BE2C (cell line): Measurements from ENCODE around the gene CACNA2D3.
"Not testable (repeated sequence)": the region's sequence is repeated elsewhere in the genome, so short reads cannot be mapped to it uniquely, and the experiment has no call there.

Source experiments
- DNase-seq: peaks from one replicate; pipeline ENCODE4 v3.0.0-alpha.2; 2020
- H3K27me3 ChIP-seq: fragments of 250-450 bp; sonication (Bioruptor Pico); 2 replicates; pipeline ENCODE4 v1.5.1; 2020; ENCODE audit warnings: mild to moderate bottlenecking
- H3K36me3 ChIP-seq: fragments of 250-450 bp; sonication (Bioruptor Pico); 2 replicates; pipeline ENCODE4 v1.5.1; 2020; ENCODE audit warnings: mild to moderate bottlenecking
- H3K4me1 ChIP-seq: fragments of 250-450 bp; sonication (Bioruptor Pico); 2 replicates; pipeline ENCODE4 v1.5.1; 2020
- H3K4me3 ChIP-seq: 2 replicates; pipeline ENCODE4 v1.5.1; 2011; ENCODE audit warnings: low read depth, low read length
- H3K9me3 ChIP-seq: fragments of 250-450 bp; sonication (Bioruptor Pico); 2 replicates; pipeline ENCODE4 v1.5.1; 2020
- CTCF ChIP-seq: IDR thresholded peaks from 2 replicates; pipeline ENCODE4 v1.5.1; 2012; ENCODE audit warnings: mild to moderate bottlenecking, low read depth, low read length

The CACNA2D3 gene

GRCh38 chr3:54625805-54626787, 503.7 kb downstream of the CACNA2D3 start:
- no peaks in the 10 kb centered on the region for H3K9me3 ChIP-seq
- H3K4me3 ChIP-seq: no peak overlapping the region
- H3K36me3 ChIP-seq: no peaks in the 10 kb centered on the region
- no peak for DNase-seq
- H3K27me3 ChIP-seq: no peaks in the 10 kb centered on the region
- TF ChIP-seq CTCF: no peak
- no peaks in the 10 kb centered on the region for H3K4me1 ChIP-seq

- no peak for TF ChIP-seq CTCF
- H3K36me3 ChIP-seq: no peaks in the 10 kb centered on the region
- no peak overlapping the region for H3K4me3 ChIP-seq
- H3K9me3 ChIP-seq: no peaks in the 10 kb centered on the region
- no peaks in the 10 kb centered on the region for H3K27me3 ChIP-seq
- DNase-seq: no peak
- H3K4me1 ChIP-seq: no peaks in the 10 kb centered on the region
These were observed 506.6 kb downstream of the CACNA2D3 start for GRCh38 chr3:54628888-54629441.

GRCh38 chr3:54630101-54630623, 507.8 kb downstream of the CACNA2D3 start:
- no peak for TF ChIP-seq CTCF
- no peak for DNase-seq

GRCh38 chr3:54631001-54631400, 508.6 kb downstream of the CACNA2D3 start:
- not testable (repeated sequence) for H3K4me3 ChIP-seq, H3K27me3 ChIP-seq, H3K4me1 ChIP-seq, H3K9me3 ChIP-seq, DNase-seq, H3K36me3 ChIP-seq

More at GRCh38 chr3:54630101-54630623, 507.8 kb downstream of the CACNA2D3 start:
- Histone ChIP-seq H3K36me3 (no peaks in the 10 kb centered on the region), H3K27me3 (no peaks in the 10 kb centered on the region), H3K9me3 (no peaks in the 10 kb centered on the region), H3K4me1 (no peaks in the 10 kb centered on the region), H3K4me3 (no peak overlapping the region)

- Histone ChIP-seq H3K4me1 (no peaks in the 10 kb centered on the region), H3K27me3 (no peaks in the 10 kb centered on the region), H3K4me3 (no peak overlapping the region), H3K36me3 (no peaks in the 10 kb centered on the region), H3K9me3 (no peaks in the 10 kb centered on the region)
- no peak for DNase-seq
- TF ChIP-seq CTCF: no peak
These were observed 509.4 kb downstream of the CACNA2D3 start for GRCh38 chr3:54631516-54632325.

- Histone ChIP-seq H3K36me3 (no peaks in the 10 kb centered on the region), H3K27me3 (no peaks in the 10 kb centered on the region), H3K9me3 (no peaks in the 10 kb centered on the region), H3K4me1 (no peaks in the 10 kb centered on the region), H3K4me3 (no peak overlapping the region)
- no peak for DNase-seq
- no peak for TF ChIP-seq CTCF
These were observed 509.9 kb downstream of the CACNA2D3 start for GRCh38 chr3:54632326-54632665.
